K562 (cell line): Measurements from ENCODE around the gene GDF15. TPM values are rescaled to one million over a fixed set of nuclear protein-coding genes. Genes with fewer than 3 reads are reported as not detected.
A peak's percentile ranks its signal among the peaks of the same experiment; 100 is the strongest.

ENCODE experiments used
- ASH1L ChIP-seq: fragments of 450-650 bp; IDR thresholded peaks from 2 replicates; pipeline ENCODE4 v1.6.1; 2018; ENCODE audit warnings: borderline replicate concordance, mild to moderate bottlenecking, low read depth; ENCODE audit not compliant: partially characterized antibody
- CBFB ChIP-seq: sonication (generic); formaldehyde crosslinking; IDR thresholded peaks from 2 replicates; pipeline ENCODE4 v1.4.0; 2020; ENCODE audit warnings: mild to moderate bottlenecking, missing genetic modification reagents
- CBX2 ChIP-seq: fragments of 200-600 bp; sonication (generic); IDR thresholded peaks from one replicate; pipeline ENCODE4 v1.6.1; 2012; ENCODE audit warnings: mild to moderate bottlenecking, low read length, inconsistent platforms; ENCODE audit not compliant: insufficient read depth, poor library complexity, severe bottlenecking
- EP400 ChIP-seq: fragments of 450-650 bp; IDR thresholded peaks from 2 replicates; pipeline ENCODE4 v1.6.1; 2017; ENCODE audit warnings: antibody characterized with exemption, mild to moderate bottlenecking, moderate library complexity
- FOXP1 ChIP-seq: sonication (generic); formaldehyde crosslinking; IDR thresholded peaks from 2 replicates; pipeline ENCODE4 v1.8.0; 2022; ENCODE audit warnings: mild to moderate bottlenecking, missing genetic modification reagents
- HDAC2 ChIP-seq: fragments of 450-650 bp; IDR thresholded peaks from 2 replicates; pipeline ENCODE4 v1.6.1; 2016; ENCODE audit warnings: mild to moderate bottlenecking
- HNRNPK ChIP-seq: fragments of 200-400 bp; formaldehyde crosslinking; IDR thresholded peaks from one replicate; pipeline ENCODE4 v1.6.1; 2018; ENCODE audit warnings: mild to moderate bottlenecking, low read depth, low read length; ENCODE audit not compliant: poor library complexity, severe bottlenecking
- HNRNPLL ChIP-seq: fragments of 200-400 bp; formaldehyde crosslinking; IDR thresholded peaks from 2 replicates; pipeline ENCODE4 v1.6.1; 2017; ENCODE audit warnings: low read length, low read depth, mild to moderate bottlenecking; ENCODE audit not compliant: poor library complexity, severe bottlenecking
- LARP7 ChIP-seq: fragments of 450-650 bp; IDR thresholded peaks from 2 replicates; pipeline ENCODE4 v1.6.1; 2016
- MCM2 ChIP-seq: fragments of 450-650 bp; IDR thresholded peaks from 2 replicates; pipeline ENCODE4 v1.6.1; 2017; ENCODE audit warnings: low read depth, mild to moderate bottlenecking
- NR2F6 ChIP-seq: fragments of 450-650 bp; formaldehyde crosslinking; IDR thresholded peaks from 2 replicates; pipeline ENCODE4 v1.4.0; 2020; ENCODE audit warnings: mild to moderate bottlenecking
- PML ChIP-seq: IDR thresholded peaks from 2 replicates; pipeline ENCODE4 v1.6.1; 2012; ENCODE audit warnings: low read length, inconsistent platforms
- PPARD ChIP-seq: fragments of 250-450 bp; sonication (Bioruptor Pico); IDR thresholded peaks from 2 replicates; pipeline ENCODE4 v1.8.0; 2022; ENCODE audit warnings: inconsistent platforms, mild to moderate bottlenecking, moderate library complexity
- RAD21 ChIP-seq, 2 experiments: fragments of 250-450 bp in 1 of 2; fragments of 450-650 bp in 1 of 2; sonication (Bioruptor Pico) in 1 of 2; formaldehyde crosslinking in 1 of 2; IDR thresholded peaks in 1 of 2; conservative IDR thresholded peaks in 1 of 2; 2 replicates each; pipeline versions ENCODE4 v1.4.0 to v1.8.0; 2020 to 2022; ENCODE audit warnings: mild to moderate bottlenecking in 2 of 2, moderate library complexity in 1 of 2
- XRCC4 ChIP-seq: IDR thresholded peaks from one replicate; pipeline ENCODE4 v1.6.1; 2011; ENCODE audit not compliant: insufficient read depth, insufficient read length; ENCODE audit errors: extremely low read depth
- ZC3H4 ChIP-seq: sonication (generic); formaldehyde crosslinking; IDR thresholded peaks from 2 replicates; pipeline ENCODE4 v1.9.0; 2021; ENCODE audit warnings: missing genetic modification reagents, borderline replicate concordance
- ZNF311 ChIP-seq: fragments of 250-450 bp; sonication (Bioruptor Pico); IDR thresholded peaks from 2 replicates; pipeline ENCODE4 v1.4.0; 2020; ENCODE audit warnings: mild to moderate bottlenecking, moderate library complexity
- polyA plus RNA-seq, 8 experiments: library from polyadenylated mRNA; depleted of rRNA in 4 of 8; stranded (reverse) in 5 of 8; unstranded in 3 of 8; fragments of >200 nt; fragmentation: Nextera tagmentation in 2 of 8; fragmentation: Illumina TruSeq in 1 of 8; extraction: Ambion mirVana in 2 of 8; extraction: Trizol in 1 of 8; gene quantifications; 2 replicates each; pipeline versions ENCODE4 v1.2.1 to v1.2.3, GENCODE V29; 2011 to 2014; ENCODE audit warnings: inconsistent platforms in 1 of 8, missing spikeins in 1 of 8
- total RNA-seq, 7 experiments: library from RNA; depleted of rRNA in 6 of 7; stranded (reverse); fragments of >200 nt in 6 of 7; fragmentation: Illumina TruSeq in 2 of 7; extraction: Trizol in 2 of 7; gene quantifications; 2 replicates each; pipeline versions ENCODE4 v1.2.1 to v1.2.3, GENCODE V29; 2011 to 2021; ENCODE audit warnings: low replicate concordance in 1 of 7
- TF ChIP-seq, protein P1 (sequence below): fragments of 450-650 bp; IDR thresholded peaks from 2 replicates; pipeline ENCODE4 v1.6.1; 2016
- TF ChIP-seq, protein P2 (sequence below): fragments of 450-650 bp; IDR thresholded peaks from 2 replicates; pipeline ENCODE4 v1.6.1; 2016; ENCODE audit warnings: missing biosample characterization, missing genetic modification characterization
- TF ChIP-seq, protein P3 (sequence below): fragments of 450-650 bp; IDR thresholded peaks from 2 replicates; pipeline ENCODE4 v1.6.1; 2016; ENCODE audit warnings: low read depth

The GDF15 gene
- total and polyA plus RNA-seq, 9 of the 15 experiments (the other 6 are each of a cell fraction or from before 2014, with no cell fraction given): 2.3 to 82.4 (median 12.5) TPM

DNA sequence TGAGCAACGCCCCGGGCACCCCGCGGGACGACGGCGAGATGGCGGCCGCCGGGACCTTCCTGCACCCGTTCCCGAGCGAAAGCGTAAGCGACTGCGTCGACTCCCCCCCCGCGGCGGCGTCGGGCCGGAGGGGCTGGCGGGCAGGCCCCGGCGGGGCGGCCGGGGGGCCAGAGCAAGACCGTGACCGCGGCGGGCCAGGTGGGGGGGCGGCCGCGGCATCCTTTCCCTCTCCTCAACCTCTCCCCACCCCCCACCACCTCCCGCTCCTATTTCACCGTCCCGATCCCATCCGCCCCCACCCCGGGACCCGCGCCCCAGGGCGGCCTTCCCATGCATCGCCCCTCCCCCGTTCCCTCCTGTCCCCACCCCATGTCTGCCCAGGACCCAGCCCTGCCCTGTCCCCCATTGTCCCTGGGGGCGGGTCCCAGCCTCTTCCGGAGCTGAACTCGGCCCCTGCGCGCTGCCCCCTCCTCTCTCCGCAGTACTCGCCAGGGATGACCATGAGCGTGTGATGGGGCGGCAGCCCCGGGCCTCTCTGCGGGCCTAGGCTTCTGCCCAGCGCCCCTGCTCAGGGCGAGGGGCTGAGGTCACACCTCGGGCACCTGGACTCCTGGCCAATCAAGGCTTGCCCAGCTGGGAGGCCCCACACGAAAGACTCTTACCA is 47.9 kb downstream of the GDF15 start (continued):
- no peak for TF ChIP-seq ASH1L
- TF ChIP-seq, protein P1, sequence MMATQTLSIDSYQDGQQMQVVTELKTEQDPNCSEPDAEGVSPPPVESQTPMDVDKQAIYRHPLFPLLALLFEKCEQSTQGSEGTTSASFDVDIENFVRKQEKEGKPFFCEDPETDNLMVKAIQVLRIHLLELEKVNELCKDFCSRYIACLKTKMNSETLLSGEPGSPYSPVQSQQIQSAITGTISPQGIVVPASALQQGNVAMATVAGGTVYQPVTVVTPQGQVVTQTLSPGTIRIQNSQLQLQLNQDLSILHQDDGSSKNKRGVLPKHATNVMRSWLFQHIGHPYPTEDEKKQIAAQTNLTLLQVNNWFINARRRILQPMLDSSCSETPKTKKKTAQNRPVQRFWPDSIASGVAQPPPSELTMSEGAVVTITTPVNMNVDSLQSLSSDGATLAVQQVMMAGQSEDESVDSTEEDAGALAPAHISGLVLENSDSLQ: no peak
- TF ChIP-seq PPARD (CRISPR knock-in tag): no peak
- no peak for TF ChIP-seq MCM2
- no peak for TF ChIP-seq HNRNPLL
- TF ChIP-seq NR2F6: no peak
- TF ChIP-seq, protein P2, sequence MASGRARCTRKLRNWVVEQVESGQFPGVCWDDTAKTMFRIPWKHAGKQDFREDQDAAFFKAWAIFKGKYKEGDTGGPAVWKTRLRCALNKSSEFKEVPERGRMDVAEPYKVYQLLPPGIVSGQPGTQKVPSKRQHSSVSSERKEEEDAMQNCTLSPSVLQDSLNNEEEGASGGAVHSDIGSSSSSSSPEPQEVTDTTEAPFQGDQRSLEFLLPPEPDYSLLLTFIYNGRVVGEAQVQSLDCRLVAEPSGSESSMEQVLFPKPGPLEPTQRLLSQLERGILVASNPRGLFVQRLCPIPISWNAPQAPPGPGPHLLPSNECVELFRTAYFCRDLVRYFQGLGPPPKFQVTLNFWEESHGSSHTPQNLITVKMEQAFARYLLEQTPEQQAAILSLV (tag): no peak
- TF ChIP-seq CBX2: no peak
- TF ChIP-seq LARP7: no peak
- TF ChIP-seq RAD21 (CRISPR knock-in tag; conservative IDR thresholded peaks at IDR 0.05 in 1 of 2, IDR thresholded peaks at IDR 0.05 in 1 of 2): no peak
- TF ChIP-seq FOXP1 (CRISPR knock-in tag): no peak
- TF ChIP-seq EP400: no peak
- TF ChIP-seq XRCC4: no peak
- TF ChIP-seq ZNF311 (CRISPR knock-in tag): no peak
- no peak for TF ChIP-seq HDAC2
- no peak for TF ChIP-seq ZC3H4 (CRISPR knock-in tag)
- no peak for TF ChIP-seq CBFB
- peak; percentile 18; the same call in 1 of the 2 replicates for TF ChIP-seq PML
- TF ChIP-seq HNRNPK: no peak
- TF ChIP-seq, protein P3, sequence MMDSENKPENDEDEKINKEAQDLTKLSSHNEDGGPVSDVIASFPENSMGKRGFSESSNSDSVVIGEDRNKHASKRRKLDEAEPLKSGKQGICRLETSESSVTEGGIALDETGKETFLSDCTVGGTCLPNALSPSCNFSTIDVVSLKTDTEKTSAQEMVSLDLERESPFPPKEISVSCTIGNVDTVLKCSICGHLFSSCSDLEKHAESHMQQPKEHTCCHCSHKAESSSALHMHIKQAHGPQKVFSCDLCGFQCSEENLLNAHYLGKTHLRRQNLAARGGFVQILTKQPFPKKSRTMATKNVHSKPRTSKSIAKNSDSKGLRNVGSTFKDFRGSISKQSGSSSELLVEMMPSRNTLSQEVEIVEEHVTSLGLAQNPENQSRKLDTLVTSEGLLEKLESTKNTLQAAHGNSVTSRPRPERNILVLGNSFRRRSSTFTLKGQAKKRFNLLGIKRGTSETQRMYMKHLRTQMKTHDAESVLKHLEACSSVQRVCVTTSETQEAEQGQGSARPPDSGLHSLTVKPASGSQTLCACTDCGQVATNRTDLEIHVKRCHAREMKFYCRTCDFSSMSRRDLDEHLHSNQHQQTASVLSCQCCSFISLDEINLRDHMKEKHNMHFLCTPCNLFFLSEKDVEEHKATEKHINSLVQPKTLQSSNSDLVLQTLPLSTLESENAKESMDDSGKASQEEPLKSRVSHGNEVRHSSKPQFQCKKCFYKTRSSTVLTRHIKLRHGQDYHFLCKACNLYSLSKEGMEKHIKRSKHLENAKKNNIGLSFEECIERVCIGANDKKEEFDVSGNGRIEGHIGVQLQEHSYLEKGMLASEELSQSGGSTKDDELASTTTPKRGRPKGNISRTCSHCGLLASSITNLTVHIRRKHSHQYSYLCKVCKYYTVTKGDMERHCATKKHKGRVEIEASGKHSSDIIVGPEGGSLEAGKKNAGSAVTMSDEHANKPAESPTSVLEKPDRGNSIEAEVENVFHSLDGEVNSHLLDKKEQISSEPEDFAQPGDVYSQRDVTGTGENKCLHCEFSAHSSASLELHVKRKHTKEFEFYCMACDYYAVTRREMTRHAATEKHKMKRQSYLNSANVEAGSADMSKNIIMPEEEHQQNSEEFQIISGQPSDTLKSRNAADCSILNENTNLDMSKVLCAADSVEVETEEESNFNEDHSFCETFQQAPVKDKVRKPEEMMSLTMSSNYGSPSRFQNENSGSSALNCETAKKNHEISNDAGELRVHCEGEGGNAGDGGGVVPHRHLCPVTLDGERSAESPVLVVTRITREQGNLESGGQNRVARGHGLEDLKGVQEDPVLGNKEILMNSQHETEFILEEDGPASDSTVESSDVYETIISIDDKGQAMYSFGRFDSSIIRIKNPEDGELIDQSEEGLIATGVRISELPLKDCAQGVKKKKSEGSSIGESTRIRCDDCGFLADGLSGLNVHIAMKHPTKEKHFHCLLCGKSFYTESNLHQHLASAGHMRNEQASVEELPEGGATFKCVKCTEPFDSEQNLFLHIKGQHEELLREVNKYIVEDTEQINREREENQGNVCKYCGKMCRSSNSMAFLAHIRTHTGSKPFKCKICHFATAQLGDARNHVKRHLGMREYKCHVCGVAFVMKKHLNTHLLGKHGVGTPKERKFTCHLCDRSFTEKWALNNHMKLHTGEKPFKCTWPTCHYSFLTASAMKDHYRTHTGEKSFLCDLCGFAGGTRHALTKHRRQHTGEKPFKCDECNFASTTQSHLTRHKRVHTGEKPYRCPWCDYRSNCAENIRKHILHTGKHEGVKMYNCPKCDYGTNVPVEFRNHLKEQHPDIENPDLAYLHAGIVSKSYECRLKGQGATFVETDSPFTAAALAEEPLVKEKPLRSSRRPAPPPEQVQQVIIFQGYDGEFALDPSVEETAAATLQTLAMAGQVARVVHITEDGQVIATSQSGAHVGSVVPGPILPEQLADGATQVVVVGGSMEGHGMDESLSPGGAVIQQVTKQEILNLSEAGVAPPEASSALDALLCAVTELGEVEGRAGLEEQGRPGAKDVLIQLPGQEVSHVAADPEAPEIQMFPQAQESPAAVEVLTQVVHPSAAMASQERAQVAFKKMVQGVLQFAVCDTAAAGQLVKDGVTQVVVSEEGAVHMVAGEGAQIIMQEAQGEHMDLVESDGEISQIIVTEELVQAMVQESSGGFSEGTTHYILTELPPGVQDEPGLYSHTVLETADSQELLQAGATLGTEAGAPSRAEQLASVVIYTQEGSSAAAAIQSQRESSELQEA: no peak
